ENCODE results near the gene NUMB.
"Not testable (repeated sequence)": the region's sequence is repeated elsewhere in the genome, so short reads cannot be mapped to it uniquely, and the experiment has no call there.

Gene NUMB

GRCh38 chr14:73422515-73422914 lies 35.8 kb downstream of the NUMB start:
- DNase-seq (ENCODE audit: low read depth, low spot score) = no peak

DNA sequence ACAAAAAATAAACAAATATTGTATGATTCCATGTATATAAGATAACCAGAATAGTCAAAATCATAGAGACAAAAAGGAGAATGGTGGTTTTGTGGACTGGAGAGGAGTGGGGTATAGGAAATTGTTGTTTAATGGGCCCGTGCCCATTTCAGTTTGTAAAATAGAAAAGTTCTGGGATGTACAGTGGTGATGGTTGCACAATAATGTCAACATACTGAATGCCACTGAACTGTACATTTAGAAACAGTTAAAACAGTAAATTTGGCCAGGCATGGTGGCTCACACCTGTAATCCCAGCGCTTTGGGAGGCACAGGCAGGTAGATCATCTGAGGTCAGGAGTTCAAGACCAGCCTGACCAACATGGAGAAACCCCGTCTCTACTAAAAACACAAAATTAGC lies 40.1 kb downstream of the NUMB start:
- DNase-seq (ENCODE audit: low read depth, low spot score) = no peak

GRCh38 chr14:73406248-73406647 lies 52.1 kb downstream of the NUMB start:
- not testable (repeated sequence) for DNase-seq (ENCODE audit: low read depth, low spot score)

- DNase-seq (ENCODE audit: low read depth, low spot score) = no peak
Observed at GRCh38 chr14:73403181-73403752, 55.1 kb downstream of the NUMB start.

- no peak for DNase-seq (ENCODE audit: low read depth, low spot score)
Observed at GRCh38 chr14:73402579-73402978, 55.8 kb downstream of the NUMB start.

DNA sequence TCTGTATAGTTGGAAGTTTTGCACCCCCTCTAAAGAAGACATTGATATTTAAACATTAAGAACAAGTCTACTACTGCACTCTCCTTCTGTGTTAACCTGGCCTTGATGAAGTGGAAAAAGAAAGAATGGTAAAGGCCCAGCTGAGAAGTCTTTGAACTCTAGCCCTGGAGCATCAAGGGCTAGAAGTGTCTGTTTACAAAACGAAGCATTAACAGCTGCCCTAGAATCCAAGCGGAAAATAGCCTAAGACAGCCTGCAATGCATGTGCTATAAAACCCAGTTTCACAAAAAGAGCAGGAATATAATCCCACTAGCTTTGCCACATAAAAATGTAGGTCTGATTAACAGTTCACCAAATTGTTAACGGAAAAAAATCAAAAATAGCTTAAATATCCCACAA lies 60.5 kb downstream of the NUMB start:
- DNase-seq (ENCODE audit: low read depth, low spot score) = no peak

DNA sequence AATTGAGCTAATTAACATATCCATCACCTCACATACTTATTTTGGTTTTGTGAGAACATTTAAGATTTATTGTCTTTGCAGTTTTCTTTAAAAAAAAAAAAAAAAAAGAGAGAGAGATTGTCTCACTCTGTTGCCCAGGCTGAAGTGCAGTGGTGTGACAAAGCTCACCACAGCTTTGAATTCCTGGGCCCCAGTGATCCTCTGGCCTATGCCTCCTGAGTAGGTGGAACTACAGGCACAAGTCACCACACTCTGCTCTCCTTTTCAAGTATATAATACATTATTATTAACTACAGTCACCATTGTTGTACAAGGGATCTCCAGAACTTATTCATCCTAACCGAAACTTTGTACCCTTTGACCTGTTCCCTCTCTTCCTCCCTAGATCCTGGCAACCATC lies 64.0 kb downstream of the NUMB start:
- no peak for DNase-seq (ENCODE audit: low read depth, low spot score)

DNA sequence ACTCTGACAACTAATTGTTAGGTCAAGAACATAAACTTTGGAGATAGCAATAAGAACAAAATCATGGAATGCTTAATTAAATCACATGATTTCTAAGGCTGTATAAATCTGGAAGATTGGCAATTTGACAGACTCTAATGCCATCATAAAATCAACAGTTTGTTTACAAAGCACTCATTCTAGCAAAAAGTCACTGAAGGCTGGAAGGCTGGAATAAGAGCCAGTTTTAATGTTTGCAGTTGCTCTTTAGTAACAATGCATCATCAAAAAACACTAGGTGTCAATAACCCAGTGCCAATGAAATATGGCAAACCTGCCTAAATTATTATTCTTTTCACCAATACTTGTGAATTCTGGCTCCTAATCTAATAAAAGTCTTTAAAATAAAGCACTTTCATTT lies 65.0 kb downstream of the NUMB start:
- DNase-seq (ENCODE audit: low read depth, low spot score) = no peak

- DNase-seq (ENCODE audit: low read depth, low spot score) = no peak
Observed at GRCh38 chr14:73392329-73393257, 65.8 kb downstream of the NUMB start.

- not testable (repeated sequence) for DNase-seq (ENCODE audit: low read depth, low spot score)
Observed at GRCh38 chr14:73387860-73388259, 70.5 kb downstream of the NUMB start.

DNA sequence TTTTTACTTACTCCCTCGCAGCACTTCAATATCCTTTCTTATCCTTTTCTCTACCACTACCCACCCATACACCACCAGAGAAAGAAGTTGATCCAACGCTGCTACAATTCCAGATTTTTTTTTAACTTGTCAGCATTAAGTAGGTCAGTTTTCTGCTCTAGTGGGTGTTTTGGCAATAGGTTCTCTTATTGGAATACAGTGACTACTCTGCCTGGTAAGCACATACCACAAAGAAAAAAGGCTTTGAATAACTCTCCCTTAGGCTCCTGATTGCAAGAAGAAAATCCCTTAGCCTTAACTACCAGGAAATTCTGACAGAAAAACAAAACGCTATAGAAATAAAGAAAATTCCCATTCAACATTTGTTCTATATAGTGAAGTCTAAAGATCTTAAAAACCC lies 72.0 kb downstream of the NUMB start:
- no peak for DNase-seq (ENCODE audit: low read depth, low spot score)

GRCh38 chr14:73385021-73385420 lies 73.3 kb downstream of the NUMB start:
- DNase-seq (ENCODE audit: low read depth, low spot score) = not testable (repeated sequence)

DNA sequence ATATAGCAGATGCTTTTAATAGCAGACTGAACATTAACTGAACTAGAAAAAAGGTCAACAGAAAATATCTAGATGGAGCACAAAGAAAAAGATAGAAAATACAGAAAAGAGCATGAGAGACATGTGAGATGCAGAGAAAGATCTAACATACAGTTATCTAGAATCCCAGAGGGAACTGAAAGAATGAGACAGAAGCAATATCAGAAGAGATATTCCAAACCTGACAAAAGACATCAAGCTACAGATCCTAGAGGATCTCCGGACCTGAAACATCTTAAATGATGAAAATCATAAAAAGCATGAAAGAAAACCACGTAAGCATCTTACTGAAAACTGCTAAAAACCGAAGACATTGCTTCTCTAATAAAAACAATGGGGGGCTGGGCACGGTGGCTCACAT lies 75.0 kb downstream of the NUMB start:
- DNase-seq (ENCODE audit: low read depth, low spot score) = no peak

- DNase-seq (ENCODE audit: low read depth, low spot score) = no peak
Observed at GRCh38 chr14:73381380-73382013, 76.8 kb downstream of the NUMB start.

GRCh38 chr14:73376585-73376984 lies 81.8 kb downstream of the NUMB start:
- DNase-seq (ENCODE audit: low read depth, low spot score) = no peak

- no peak for DNase-seq (ENCODE audit: low read depth, low spot score)
Observed at GRCh38 chr14:73375861-73376260, 82.5 kb downstream of the NUMB start.

GRCh38 chr14:73374218-73374617 lies 84.1 kb downstream of the NUMB start:
- no peak for DNase-seq (ENCODE audit: low read depth, low spot score)

DNA sequence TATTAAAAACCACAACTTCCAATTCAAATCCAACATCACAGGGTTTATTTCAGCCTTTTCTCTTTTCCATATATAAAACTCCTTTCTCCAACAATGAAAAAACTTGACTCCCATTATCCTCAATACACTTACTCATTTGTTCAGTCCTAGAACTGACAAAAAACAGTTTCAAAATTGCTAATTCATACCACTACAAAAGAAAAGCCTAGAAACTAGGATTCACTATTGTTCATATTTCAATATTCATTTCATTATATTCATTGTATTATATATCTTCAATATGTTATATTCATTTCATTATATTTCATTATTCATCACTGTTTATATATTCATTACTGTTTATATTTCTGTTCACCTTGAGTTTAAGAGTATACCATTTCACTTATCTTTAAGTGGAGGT lies 85.8 kb downstream of the NUMB start:
- no peak for DNase-seq (ENCODE audit: low read depth, low spot score)

DNA sequence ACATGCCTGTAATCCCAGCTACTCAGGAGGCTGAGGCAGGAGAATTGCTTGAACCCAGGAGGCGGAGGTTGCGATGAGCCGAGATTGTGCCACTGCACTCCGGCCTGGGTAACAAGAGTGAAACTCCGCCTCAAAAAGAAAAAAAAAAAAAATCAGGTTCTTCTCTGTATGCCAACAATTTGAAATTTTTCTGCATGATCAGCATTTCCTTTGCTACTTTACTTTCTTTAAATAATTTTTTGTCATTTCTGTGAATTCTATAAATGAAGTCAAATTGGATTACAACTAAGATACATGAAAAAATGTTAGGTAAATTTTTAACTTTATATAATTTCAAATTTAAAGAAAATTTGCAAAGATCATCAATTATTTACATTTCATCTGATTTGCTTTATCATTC lies 87.8 kb downstream of the NUMB start:
- no peak for DNase-seq (ENCODE audit: low read depth, low spot score)

DNA sequence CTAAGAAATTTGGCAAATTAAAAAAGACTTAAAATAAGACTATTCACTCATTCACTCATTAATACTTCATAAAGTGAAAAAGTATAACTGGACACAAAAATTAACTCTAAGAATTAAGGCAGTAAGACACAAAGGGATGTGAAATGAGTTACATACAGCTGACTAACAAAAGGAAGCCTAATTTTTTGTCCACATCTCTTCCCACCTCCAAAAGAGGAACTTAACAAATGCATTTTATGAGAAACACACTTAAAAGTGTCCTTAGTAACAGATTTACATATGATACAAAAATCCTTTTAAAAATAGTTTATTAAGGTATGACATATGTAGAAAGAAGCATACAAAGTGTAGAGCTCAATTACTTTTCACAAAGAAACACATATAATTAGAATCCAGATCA lies 88.9 kb downstream of the NUMB start:
- no peak for DNase-seq (ENCODE audit: low read depth, low spot score)

- DNase-seq (ENCODE audit: low read depth, low spot score) = no peak
Observed at GRCh38 chr14:73368616-73369015, 89.7 kb downstream of the NUMB start.

GRCh38 chr14:73365727-73366126 lies 92.6 kb downstream of the NUMB start:
- no peak for DNase-seq (ENCODE audit: low read depth, low spot score)

GRCh38 chr14:73364559-73364958 lies 93.8 kb downstream of the NUMB start:
- no peak for DNase-seq (ENCODE audit: low read depth, low spot score)

All from activated CD4-positive, CD25-positive, alpha-beta regulatory T cell treated with anti-CD3 and anti-CD28 coated beads, Interleukin-2, amount 50 U/mL, for 16 hours (primary cell).